ENCODE measurements around the gene LEAP2.

GRCh38 chr5:132901036-132901435, 27.6 kb downstream of the LEAP2 start:
- TF ChIP-seq, protein P1, sequence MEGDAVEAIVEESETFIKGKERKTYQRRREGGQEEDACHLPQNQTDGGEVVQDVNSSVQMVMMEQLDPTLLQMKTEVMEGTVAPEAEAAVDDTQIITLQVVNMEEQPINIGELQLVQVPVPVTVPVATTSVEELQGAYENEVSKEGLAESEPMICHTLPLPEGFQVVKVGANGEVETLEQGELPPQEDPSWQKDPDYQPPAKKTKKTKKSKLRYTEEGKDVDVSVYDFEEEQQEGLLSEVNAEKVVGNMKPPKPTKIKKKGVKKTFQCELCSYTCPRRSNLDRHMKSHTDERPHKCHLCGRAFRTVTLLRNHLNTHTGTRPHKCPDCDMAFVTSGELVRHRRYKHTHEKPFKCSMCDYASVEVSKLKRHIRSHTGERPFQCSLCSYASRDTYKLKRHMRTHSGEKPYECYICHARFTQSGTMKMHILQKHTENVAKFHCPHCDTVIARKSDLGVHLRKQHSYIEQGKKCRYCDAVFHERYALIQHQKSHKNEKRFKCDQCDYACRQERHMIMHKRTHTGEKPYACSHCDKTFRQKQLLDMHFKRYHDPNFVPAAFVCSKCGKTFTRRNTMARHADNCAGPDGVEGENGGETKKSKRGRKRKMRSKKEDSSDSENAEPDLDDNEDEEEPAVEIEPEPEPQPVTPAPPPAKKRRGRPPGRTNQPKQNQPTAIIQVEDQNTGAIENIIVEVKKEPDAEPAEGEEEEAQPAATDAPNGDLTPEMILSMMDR (IDR thresholded peaks at IDR 0.05), result no peak
- no peak for TF ChIP-seq POLR2A (IDR thresholded peaks at IDR 0.05)
